ENCODE data around the gene TNFRSF6B. TPM values are rescaled to one million over a fixed set of nuclear protein-coding genes. Genes with fewer than 3 reads are reported as not detected.

TNFRSF6B gene
- total RNA-seq, 2 donors from 2014 or later: 9.9 to 13.8 TPM

DNA sequence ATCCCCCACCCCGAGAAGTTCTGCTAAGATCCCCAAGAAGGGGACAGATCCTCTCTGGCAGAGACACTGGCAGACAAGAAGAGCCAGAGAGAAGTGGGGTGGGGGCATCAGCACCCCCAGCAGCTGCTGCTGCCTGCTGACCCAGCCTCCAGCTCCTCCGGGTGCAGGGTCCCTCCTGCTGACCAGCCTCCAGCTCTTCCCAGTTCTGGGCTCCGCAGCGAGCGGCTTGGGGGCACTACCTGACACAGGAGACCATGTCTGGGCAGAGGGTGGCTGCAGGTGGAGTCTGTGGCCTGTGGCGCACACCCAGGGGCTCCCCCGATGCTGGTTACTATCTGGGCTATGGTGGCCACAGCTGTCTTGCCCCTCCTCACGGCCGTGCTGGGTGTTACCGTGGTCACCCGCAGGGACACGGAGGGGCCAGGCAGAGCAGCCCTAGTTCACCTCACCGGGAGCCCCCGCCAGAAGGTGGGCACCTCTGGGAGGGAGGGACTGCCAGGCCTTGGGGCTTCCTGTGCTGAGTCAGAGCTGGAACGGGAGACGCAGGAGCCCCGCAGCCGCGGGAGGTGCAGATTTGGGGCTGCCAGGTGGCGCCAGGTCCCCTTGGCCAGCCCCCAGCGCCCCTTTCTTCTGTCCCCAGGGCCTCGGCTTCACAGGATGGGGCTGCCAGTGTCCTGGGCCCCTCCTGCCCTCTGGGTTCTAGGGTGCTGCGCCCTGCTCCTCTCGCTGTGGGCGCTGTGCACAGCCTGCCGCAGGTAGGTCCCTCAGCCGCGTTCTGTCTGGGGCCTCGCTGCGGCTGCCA lies 40.6 kb downstream of the TNFRSF6B start:
- 38% methylated on average over 28 of the region's 30 CpGs; no CpG with 5 or more reads in 1 of the 2 donors for whole genome bisulfite sequencing, 2 donors
- DNase-seq (peak in 1 of 4 donors; percentile 41), ATAC-seq (no peak)
- Histone ChIP-seq H3K4me1 (peaks cover 42% of the 10 kb centered on the region), H3K4me3 (no peak overlapping the region), H3K36me3 (replicated peaks in 1 of 2; ENCODE audit: insufficient read depth in 1 of 2, low read depth in 2 of 2) (peaks cover 0 to 8% of the 10 kb centered on the region in 2 donors), H3K27ac (no peak overlapping the region), H3K27me3 (no peaks in the 10 kb centered on the region), H3K9me3 (no peaks in the 10 kb centered on the region)
- no peak for TF ChIP-seq POLR2A (IDR thresholded peaks at IDR 0.05)
- TF ChIP-seq, protein P1, sequence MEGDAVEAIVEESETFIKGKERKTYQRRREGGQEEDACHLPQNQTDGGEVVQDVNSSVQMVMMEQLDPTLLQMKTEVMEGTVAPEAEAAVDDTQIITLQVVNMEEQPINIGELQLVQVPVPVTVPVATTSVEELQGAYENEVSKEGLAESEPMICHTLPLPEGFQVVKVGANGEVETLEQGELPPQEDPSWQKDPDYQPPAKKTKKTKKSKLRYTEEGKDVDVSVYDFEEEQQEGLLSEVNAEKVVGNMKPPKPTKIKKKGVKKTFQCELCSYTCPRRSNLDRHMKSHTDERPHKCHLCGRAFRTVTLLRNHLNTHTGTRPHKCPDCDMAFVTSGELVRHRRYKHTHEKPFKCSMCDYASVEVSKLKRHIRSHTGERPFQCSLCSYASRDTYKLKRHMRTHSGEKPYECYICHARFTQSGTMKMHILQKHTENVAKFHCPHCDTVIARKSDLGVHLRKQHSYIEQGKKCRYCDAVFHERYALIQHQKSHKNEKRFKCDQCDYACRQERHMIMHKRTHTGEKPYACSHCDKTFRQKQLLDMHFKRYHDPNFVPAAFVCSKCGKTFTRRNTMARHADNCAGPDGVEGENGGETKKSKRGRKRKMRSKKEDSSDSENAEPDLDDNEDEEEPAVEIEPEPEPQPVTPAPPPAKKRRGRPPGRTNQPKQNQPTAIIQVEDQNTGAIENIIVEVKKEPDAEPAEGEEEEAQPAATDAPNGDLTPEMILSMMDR (IDR thresholded peaks at IDR 0.05): no peak
- intact Hi-C loops (cut with DNase I): loop anchor here (5.0 to 10.0 kb wide), 2 partner anchors 35 to 82 kb away; partner anchors contain the start of genes RTEL1 and STMN3

DNA sequence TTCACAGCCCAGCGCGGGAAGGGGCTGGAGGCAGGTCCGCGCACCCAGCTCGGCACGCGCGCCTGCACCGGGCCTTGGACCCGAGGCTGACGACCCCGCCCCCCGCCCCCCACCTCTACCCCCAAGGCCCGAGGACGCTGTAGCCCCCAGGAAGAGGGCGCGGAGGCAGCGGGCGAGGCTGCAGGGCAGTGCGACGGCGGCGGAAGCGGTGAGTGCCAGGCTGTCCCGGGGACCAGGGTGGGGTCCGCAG lies 41.2 kb downstream of the TNFRSF6B start:
- Histone ChIP-seq H3K9me3 (no peaks in the 10 kb centered on the region), H3K27ac (no peak overlapping the region), H3K4me1 (peaks cover 43% of the 10 kb centered on the region), H3K27me3 (no peaks in the 10 kb centered on the region), H3K4me3 (no peak overlapping the region), H3K36me3 (replicated peaks in 1 of 2; ENCODE audit: insufficient read depth in 1 of 2, low read depth in 2 of 2) (peaks cover 0 to 8% of the 10 kb centered on the region in 2 donors)
- DNase-seq (no peak), ATAC-seq (no peak)
- no peak for TF ChIP-seq POLR2A (IDR thresholded peaks at IDR 0.05)
- TF ChIP-seq, protein P1 (IDR thresholded peaks at IDR 0.05): no peak
- WGBS, 2 donors: 2% methylated on average over 25 of the region's 26 CpGs; no CpG with 5 or more reads in 1 of the 2 donors
- intact Hi-C loops (cut with DNase I): loop anchor here (5.0 to 10.0 kb wide), 2 partner anchors 35 to 83 kb away; partner anchors contain the start of genes RTEL1 and STMN3

DNA sequence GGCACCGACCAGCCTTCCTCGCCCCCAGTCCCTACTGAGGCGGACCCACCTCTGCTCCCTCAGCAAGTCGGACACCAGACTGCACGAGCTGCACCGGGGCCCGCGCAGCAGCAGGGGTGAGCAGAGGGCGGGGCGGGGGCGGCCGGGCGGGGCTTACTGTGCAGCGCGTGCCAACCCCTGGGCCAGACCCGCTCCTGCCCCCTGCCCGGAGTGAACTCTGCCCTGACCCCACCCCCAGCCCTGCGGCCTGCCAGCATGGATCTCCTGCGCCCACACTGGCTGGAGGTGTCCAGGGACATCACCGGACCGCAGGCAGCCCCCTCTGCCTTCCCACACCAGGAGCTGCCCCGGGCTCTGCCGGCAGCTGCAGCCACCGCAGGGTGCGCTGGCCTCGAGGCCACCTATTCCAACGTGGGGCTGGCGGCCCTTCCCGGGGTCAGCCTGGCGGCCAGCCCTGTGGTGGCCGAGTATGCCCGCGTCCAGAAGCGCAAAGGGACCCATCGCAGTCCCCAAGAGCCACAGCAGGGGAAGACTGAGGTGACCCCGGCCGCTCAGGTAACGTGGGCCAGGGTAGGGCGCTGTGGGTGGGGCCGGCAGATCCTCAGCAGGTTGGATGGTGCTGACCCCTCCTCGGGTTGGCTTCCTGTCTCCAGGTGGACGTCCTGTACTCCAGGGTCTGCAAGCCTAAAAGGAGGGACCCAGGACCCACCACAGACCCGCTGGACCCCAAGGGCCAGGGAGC lies 41.7 kb downstream of the TNFRSF6B start:
- DNase-seq (peak in 1 of 4 donors; percentile 40), ATAC-seq (no peak)
- H3K9me3 ChIP-seq: no peaks in the 10 kb centered on the region
- TF ChIP-seq, protein P1 (IDR thresholded peaks at IDR 0.05): no peak
- TF ChIP-seq POLR2A (IDR thresholded peaks at IDR 0.05): no peak
- intact Hi-C loops (cut with DNase I): loop anchor here (5.0 to 10.0 kb wide), 2 partner anchors 36 to 83 kb away; partner anchors contain the start of genes RTEL1 and STMN3
- H3K36me3 ChIP-seq (replicated peaks in 1 of 2; ENCODE audit: insufficient read depth in 1 of 2, low read depth in 2 of 2): peaks cover 0 to 9% of the 10 kb centered on the region in 2 donors
- no peaks in the 10 kb centered on the region for H3K27me3 ChIP-seq
- peaks cover 43% of the 10 kb centered on the region for H3K4me1 ChIP-seq
- H3K27ac ChIP-seq: peak overlapping the region in 3 of 4 donors; percentile 82 to 94 (median 89)
- 16% methylated on average over 34 of the region's 43 CpGs; no CpG with 5 or more reads in 1 of the 2 donors for WGBS, 2 donors
- H3K4me3 ChIP-seq: no peak overlapping the region

DNA sequence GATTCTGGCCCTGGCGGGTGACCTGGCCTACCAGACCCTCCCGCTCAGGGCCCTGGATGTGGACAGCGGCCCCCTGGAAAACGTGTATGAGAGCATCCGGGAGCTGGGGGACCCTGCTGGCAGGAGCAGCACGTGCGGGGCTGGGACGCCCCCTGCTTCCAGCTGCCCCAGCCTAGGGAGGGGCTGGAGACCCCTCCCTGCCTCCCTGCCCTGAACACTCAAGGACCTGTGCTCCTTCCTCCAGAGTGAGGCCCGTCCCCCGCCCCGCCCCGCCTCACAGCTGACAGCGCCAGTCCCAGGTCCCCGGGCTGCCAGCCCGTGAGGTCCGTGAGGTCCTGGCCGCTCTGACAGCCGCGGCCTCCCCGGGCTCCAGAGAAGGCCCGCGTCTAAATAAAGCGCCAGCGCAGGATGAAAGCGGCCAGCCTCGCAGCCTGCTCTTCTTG lies 42.3 kb downstream of the TNFRSF6B start:
- H3K4me1 ChIP-seq: peaks cover 43% of the 10 kb centered on the region
- intact Hi-C loops (cut with DNase I): loop anchor here (5.0 to 10.0 kb wide), 2 partner anchors 36 to 84 kb away; partner anchors contain the start of genes RTEL1 and STMN3
- H3K36me3 ChIP-seq (replicated peaks in 1 of 2; ENCODE audit: insufficient read depth in 1 of 2, low read depth in 2 of 2): peaks cover 0 to 6% of the 10 kb centered on the region in 2 donors
- TF ChIP-seq, protein P1 (IDR thresholded peaks at IDR 0.05): no peak
- peak in 1 of 3 donors; percentile 21 for TF ChIP-seq POLR2A (IDR thresholded peaks at IDR 0.05)
- 12% methylated on average over 25 of the region's 26 CpGs; no CpG with 5 or more reads in 1 of the 2 donors for WGBS, 2 donors
- DNase-seq (peak; percentile 80 to 86 (median 84)), ATAC-seq (peak; percentile 44)
- H3K27me3 ChIP-seq: no peaks in the 10 kb centered on the region
- H3K9me3 ChIP-seq: no peaks in the 10 kb centered on the region
- no peak overlapping the region for H3K4me3 ChIP-seq
- peak overlapping the region; percentile 82 to 94 (median 87) for H3K27ac ChIP-seq
